Stimulated activated CD8-positive, alpha-beta memory T cell treated with anti-CD3 and anti-CD28 coated beads, Interleukin-2, amount 100 ng/mL, for 48 hours (primary cell): ENCODE data around the gene DERA.
"Not testable (repeated sequence)": the region's sequence is repeated elsewhere in the genome, so short reads cannot be mapped to it uniquely, and the experiment has no call there.

Experiments
- DNase-seq, 2 donors: peaks; one replicate each; pipeline ENCODE4 v3.0.0-alpha.2; 2020; ENCODE audit warnings: low read depth in 2 of 2

DERA gene

GRCh38 chr12:15910864-15911721 lies at the start of gene DERA:
DERA (plus strand) TSS chr12:15911332; CDS start chr12:15911384, 52 bp downstream.
- DNase-seq, result peak; percentile 47 to 58

- no peak for DNase-seq
Observed at GRCh38 chr12:15861404-15861803, 49.7 kb upstream of the DERA start.

- DNase-seq, result no peak
Observed at GRCh38 chr12:15862840-15863239, 48.3 kb upstream of the DERA start.

GRCh38 chr12:15863372-15863771 lies 47.8 kb upstream of the DERA start:
- no peak for DNase-seq

GRCh38 chr12:15863984-15864383 lies 47.1 kb upstream of the DERA start:
- DNase-seq, result no peak

GRCh38 chr12:15868186-15868585 lies 42.9 kb upstream of the DERA start:
- no peak for DNase-seq

GRCh38 chr12:15873556-15873955 lies 37.6 kb upstream of the DERA start:
- no peak for DNase-seq

- DNase-seq, result not testable (repeated sequence)
Observed at GRCh38 chr12:15874556-15875145, 36.5 kb upstream of the DERA start.

- no peak for DNase-seq
Observed at GRCh38 chr12:15875863-15876262, 35.3 kb upstream of the DERA start.

- DNase-seq, result no peak
Observed at GRCh38 chr12:15879413-15879812, 31.7 kb upstream of the DERA start.

GRCh38 chr12:15880721-15881120 lies 30.4 kb upstream of the DERA start:
- DNase-seq, result no peak

GRCh38 chr12:15882118-15882971 lies 28.8 kb upstream of the DERA start, which contains the start of gene STRAP:
STRAP (plus strand) TSS chr12:15882387; CDS start chr12:15882708, 321 bp downstream.
- DNase-seq, result peak; percentile 83 to 92

GRCh38 chr12:15883536-15883935 lies 27.6 kb upstream of the DERA start:
- no peak for DNase-seq

GRCh38 chr12:15886372-15887042 lies 24.6 kb upstream of the DERA start:
- DNase-seq, result no peak

GRCh38 chr12:15887043-15887817 lies 23.9 kb upstream of the DERA start:
- DNase-seq, result no peak

- no peak for DNase-seq
Observed at GRCh38 chr12:15892645-15893259, 18.4 kb upstream of the DERA start.

- no peak for DNase-seq
Observed at GRCh38 chr12:15893260-15893659, 17.9 kb upstream of the DERA start.

- DNase-seq, result no peak
Observed at GRCh38 chr12:15896867-15897266, 14.3 kb upstream of the DERA start.

GRCh38 chr12:15897433-15897832 lies 13.7 kb upstream of the DERA start:
- DNase-seq, result no peak

GRCh38 chr12:15899282-15899870 lies 11.8 kb upstream of the DERA start:
- no peak for DNase-seq
